Immature natural killer cell (primary cell): ENCODE measurements around the gene FAM163A. TPM values are rescaled to one million over a fixed set of nuclear protein-coding genes. Genes with fewer than 3 reads are reported as not detected.
A peak's percentile ranks its signal among the peaks of the same experiment; 100 is the strongest.
"Not testable (repeated sequence)": the region's sequence is repeated elsewhere in the genome, so short reads cannot be mapped to it uniquely, and the experiment has no call there.

Experiments
- DNase-seq, 3 donors: peaks; one replicate each; pipeline ENCODE4 v3.0.0; 2022; ENCODE audit warnings: mixed read lengths in 1 of 3
- H3K27ac Mint-ChIP-seq, 6 donors: one replicate each; pipeline ENCODE4 v1.8.0; 2020; ENCODE audit warnings: mixed read lengths in 6 of 6, mild to moderate bottlenecking in 5 of 6, inconsistent platforms in 4 of 6, moderate library complexity in 3 of 6
- H3K27me3 Mint-ChIP-seq, 3 donors: one replicate each; pipeline ENCODE4 v1.8.0; 2020 to 2021; ENCODE audit warnings: low read depth in 3 of 3, mild to moderate bottlenecking in 3 of 3, mixed read lengths in 3 of 3, moderate library complexity in 3 of 3, inconsistent platforms in 1 of 3
- H3K36me3 Mint-ChIP-seq, 3 donors: one replicate each; pipeline ENCODE4 v1.8.0; 2020; ENCODE audit warnings: mixed read lengths in 3 of 3, inconsistent platforms in 2 of 3, mild to moderate bottlenecking in 2 of 3
- H3K4me1 Mint-ChIP-seq, 2 donors: one replicate each; pipeline ENCODE4 v1.8.0; 2020; ENCODE audit warnings: inconsistent platforms in 2 of 2, mild to moderate bottlenecking in 2 of 2, mixed read lengths in 2 of 2, moderate library complexity in 1 of 2
- H3K4me3 Mint-ChIP-seq, 5 donors: one replicate each; pipeline ENCODE4 v1.8.0; 2020; ENCODE audit warnings: mild to moderate bottlenecking in 5 of 5, mixed read lengths in 5 of 5, inconsistent platforms in 3 of 5, moderate library complexity in 3 of 5
- H3K9me3 Mint-ChIP-seq, 6 donors: one replicate each; pipeline ENCODE4 v1.8.0; 2020; ENCODE audit warnings: mild to moderate bottlenecking in 6 of 6, mixed read lengths in 6 of 6, inconsistent platforms in 4 of 6, moderate library complexity in 3 of 6
- polyA plus RNA-seq, 3 donors: library from polyadenylated mRNA; unstranded; fragments of 300-500 nt; fragmentation: Illumina TruSeq; gene quantifications; one replicate each; pipeline ENCODE4 v1.2.3, GENCODE V29; 2021

FAM163A gene
- not detected for polyA plus RNA-seq

DNA sequence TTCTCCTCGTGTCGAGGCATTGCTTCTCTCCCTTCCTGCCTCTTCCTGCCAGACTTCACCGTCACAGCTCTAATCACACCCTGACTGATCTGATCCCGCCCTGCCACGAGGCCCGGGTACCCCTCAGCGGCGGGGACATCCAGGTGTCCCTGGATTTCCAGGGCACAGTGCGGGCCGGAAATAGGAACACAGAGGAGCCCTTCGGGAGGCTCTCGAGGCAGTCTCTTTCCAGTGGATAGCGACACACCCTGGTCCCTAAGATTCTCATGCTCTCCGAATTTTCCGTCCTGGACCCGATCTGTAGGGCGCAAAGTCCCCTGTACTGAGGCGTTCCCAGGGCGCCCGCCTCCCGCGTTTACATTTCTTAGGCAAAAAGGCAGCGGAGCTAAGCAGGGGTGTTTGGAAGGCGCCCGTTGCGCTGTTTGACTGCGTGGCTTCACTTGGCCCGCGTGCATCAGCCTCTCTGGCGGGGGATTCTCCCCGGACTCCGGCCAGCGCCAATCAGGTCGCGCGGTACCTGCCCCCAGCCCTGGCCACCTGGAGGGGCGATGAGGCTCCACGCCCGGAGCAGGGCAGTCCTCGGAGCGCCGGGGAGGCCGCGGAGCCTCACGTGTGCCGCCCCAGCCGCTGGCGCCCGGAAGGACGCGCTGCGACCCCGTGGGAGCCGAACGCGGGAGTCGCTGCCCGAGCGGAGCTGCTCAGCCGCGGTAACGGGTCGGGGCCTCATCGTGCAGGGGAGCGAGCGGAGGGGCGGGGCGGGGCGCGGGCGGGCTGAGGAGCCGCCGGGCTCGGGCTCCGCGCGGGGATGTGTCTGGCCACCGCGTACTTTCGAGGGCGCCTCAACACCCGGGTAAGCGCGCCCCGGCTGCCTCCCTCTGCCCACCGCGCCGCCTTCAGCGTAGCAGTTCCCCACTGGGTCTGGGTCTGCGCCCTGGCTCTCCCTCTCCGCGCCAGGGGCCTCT, at the start of gene FAM163A:
TSS of gene FAM163A (plus strand) at position 575 of the 962 bp plus-strand sequence. CDS start 69,807 bp downstream, outside the sequence.
- H3K27ac Mint-ChIP-seq: no peak within 1 kb of the TSS
- no peaks in the 10 kb centered on the region for H3K36me3 Mint-ChIP-seq
- H3K4me1 Mint-ChIP-seq: peaks cover 0 to 2% of the 10 kb centered on the region in 2 donors
- DNase-seq: no peak
- peaks cover 0 to 1% (median 0%) of the 10 kb centered on the region in 6 donors for H3K9me3 Mint-ChIP-seq
- peak within 1 kb of the TSS in 1 of 5 donors; percentile 27 for H3K4me3 Mint-ChIP-seq
- H3K27me3 Mint-ChIP-seq: peaks cover 19 to 21% (median 19%) of the 10 kb centered on the region in 3 donors

DNA sequence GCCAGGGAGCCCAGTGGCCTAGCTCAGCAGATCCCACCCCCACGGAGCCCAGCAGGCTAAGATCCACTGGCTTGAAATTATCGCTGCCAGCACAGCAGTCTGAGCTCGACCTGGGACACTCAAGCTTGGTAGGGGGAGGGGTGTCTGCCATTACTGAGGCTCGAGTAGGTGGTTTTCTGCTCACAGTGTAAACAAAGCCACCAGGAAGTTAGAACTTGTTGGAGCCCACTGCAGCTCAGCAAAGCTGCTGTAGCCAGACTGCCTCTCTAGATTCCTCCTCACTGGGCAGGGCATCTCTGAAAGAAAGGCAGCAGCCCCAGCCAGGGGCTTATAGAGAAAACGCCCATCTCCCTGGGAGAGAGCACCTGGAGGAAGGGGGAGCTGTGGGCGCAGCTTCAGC, 48.6 kb upstream of the FAM163A start:
- H3K4me3 Mint-ChIP-seq, H3K36me3 Mint-ChIP-seq, H3K4me1 Mint-ChIP-seq, H3K27ac Mint-ChIP-seq, H3K9me3 Mint-ChIP-seq, DNase-seq, H3K27me3 Mint-ChIP-seq: not testable (repeated sequence)

DNA sequence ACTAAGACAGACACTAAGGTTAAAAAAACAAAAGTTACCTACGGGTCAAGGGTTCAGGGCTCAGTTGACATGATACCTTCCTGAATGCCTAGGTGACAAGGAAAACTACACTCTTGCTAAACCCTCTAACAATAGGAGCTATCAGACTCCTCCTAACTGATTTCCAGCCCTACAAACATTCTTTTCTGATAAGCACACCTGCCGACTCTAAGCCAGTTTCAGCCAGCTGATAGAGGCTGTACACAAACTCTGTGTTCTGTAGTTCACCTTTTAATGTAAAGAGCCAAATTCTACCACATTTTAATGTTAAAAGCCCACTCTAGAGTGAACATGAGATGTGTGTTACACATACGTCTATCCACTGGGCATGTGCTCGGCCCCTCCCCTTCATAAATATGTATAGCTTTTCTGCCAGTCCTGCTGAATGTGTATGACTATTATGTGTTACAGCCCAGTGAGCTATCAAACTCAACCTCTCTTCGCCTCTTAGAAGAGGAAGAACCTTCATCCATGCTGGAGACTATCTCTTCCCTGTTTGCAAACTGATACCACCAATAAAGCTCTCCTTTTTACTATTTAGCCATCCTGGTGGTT, 40.0 kb upstream of the FAM163A start:
- H3K9me3 Mint-ChIP-seq: no peaks in the 10 kb centered on the region
- no peak for DNase-seq
- no peaks in the 10 kb centered on the region for H3K4me1 Mint-ChIP-seq
- H3K27me3 Mint-ChIP-seq: peaks cover 0 to 8% (median 1%) of the 10 kb centered on the region in 3 donors
- no peak overlapping the region for H3K4me3 Mint-ChIP-seq
- no peaks in the 10 kb centered on the region for H3K36me3 Mint-ChIP-seq
- H3K27ac Mint-ChIP-seq: no peak overlapping the region

DNA sequence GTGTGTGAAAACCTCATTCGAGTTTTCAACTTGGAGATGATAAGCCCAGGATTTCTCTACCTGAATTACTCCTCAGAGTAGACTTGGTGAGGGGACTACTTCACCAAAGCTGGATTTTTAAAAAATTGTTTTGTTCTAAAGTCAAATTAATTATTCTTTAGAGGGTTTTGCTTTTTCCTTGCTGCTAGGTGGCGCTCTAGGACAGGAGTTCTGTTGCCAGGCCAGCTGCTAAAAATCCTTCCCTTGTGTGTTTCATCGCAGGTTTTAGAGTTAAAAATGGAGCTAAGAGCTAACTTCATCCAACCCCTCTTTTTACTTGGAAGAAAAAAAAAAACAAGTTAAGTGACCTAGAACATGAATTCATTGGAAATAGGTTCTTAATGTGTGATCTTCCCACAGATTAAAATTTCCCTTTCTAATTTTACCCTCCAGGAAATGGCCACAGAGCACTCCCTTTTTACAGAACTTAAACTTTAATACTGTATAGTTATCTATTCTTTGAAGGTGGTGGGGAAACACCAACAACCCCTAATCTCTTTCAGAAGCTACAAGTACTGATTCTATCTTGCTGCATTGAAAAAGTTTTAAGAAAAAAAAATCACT, 36.7 kb upstream of the FAM163A start:
- H3K9me3 Mint-ChIP-seq: no peaks in the 10 kb centered on the region
- H3K27ac Mint-ChIP-seq: no peak overlapping the region
- H3K27me3 Mint-ChIP-seq: peaks cover 3 to 6% (median 4%) of the 10 kb centered on the region in 3 donors

DNA sequence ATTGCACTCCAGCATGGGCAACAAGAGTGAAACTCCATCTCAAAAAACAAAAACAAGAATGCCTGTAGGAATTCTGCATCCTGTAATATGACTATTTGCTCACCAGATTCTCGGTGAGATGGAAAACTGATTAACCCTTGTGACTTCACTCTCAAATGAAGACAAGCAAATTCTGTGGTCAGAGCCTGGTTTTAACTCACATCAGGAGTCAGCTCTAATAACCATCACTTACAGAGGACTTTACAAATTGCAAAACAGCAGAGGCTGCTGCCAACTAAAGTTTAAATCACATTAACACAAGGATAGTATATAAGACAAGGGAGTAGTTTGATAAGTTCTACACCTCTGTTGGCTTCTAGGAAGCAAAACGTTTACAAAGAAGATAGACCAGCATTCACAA, 35.7 kb upstream of the FAM163A start:
- Mint-ChIP-seq H3K27ac (no peak overlapping the region), H3K9me3 (no peaks in the 10 kb centered on the region), H3K36me3 (peaks cover 0 to 2% (median 0%) of the 10 kb centered on the region in 3 donors), H3K4me3 (no peak overlapping the region), H3K27me3 (peaks cover 3 to 6% (median 4%) of the 10 kb centered on the region in 3 donors), H3K4me1 (peaks cover 0 to 9% of the 10 kb centered on the region in 2 donors)
- DNase-seq: no peak

More for the DNA sequence above, 36.7 kb upstream of the FAM163A start:
- Mint-ChIP-seq H3K4me1 (peaks cover 0 to 9% of the 10 kb centered on the region in 2 donors), H3K4me3 (no peak overlapping the region), H3K36me3 (no peaks in the 10 kb centered on the region)
- peak; percentile 10 to 22 (median 19) for DNase-seq

DNA sequence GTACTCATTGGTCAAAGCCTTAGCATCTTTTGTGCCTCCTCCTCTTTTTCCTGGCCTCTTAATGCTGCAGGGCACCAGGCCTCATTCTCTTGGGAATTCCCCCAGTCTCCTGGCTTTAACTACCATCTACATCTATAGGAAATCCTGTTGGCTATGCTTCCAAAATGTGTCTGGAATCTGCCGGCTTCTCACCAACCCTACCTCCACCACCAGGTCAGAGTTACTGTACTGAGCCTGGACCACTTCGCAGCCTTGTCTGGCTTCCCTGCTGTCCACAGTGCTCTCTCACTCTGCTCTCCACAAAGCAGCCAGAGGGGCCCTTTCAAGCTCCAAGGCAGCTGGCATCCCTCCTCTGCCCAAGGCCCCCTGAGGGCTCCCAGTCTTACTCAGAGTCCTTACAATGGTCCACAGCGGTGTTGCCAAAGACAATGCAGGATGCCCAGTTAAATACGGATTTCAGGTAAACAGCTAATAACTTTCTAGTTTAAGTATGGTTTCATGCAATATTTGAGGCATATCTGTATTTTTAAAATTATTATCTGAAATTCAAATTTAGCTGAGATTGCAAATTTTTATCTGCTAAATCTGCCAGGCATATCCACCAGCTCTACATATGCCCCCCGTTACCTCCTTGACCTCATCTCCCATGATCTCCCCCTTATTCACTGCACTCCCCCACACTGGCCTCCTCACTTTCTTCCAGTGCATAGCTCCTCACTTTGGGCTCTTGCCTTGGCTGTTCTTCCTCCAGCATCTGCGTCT, 34.5 kb upstream of the FAM163A start:
- DNase-seq: no peak
- Mint-ChIP-seq H3K9me3 (peaks cover 0 to 8% (median 5%) of the 10 kb centered on the region in 6 donors), H3K27me3 (peaks cover 3 to 4% (median 3%) of the 10 kb centered on the region in 3 donors), H3K27ac (no peak overlapping the region), H3K36me3 (peaks cover 0 to 2% (median 0%) of the 10 kb centered on the region in 3 donors), H3K4me1 (peaks cover 0 to 9% of the 10 kb centered on the region in 2 donors), H3K4me3 (no peak overlapping the region)

DNA sequence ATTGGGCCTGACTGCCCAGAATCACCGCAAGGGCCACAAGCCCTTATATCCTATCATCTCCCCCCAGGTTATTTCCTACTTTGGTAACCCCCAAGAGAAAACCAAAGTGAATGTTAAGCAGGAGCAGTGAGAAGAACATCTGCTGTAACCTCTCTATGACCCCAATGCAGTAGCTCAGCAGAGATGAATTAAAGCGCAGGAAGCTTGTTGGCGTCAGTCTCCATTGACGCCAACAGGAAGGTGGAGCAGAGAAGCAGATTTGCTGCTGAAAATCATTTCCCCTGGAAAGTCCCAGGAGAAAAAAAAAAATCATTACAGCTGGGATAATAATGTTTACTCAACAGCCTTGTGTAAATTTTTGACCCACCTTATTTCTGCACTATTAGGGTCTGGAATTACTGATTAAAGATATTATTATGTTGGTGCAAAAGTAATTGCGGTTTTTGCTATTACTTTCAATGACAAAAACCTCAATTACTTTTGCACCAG, 33.2 kb upstream of the FAM163A start:
- no peak overlapping the region for H3K27ac Mint-ChIP-seq

DNA sequence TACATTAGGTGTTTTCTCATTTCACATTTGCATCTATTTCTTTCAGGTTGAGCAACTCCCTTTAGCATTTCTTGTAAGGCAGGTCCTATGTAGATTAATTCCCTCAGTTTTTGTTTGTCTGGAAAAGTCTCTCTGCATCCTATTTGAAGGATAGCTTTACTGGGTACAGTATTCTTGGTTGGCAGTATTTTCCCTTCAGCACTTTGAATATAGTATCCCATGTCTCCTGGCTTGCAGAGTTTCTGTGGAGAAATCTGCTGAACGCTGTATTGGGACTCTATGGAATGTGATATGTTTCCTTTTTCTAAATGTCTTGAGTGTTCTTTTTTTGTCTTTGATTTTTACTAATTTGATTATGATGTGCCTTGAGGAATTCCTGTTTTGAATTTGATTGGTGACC, 28.9 kb upstream of the FAM163A start:
- no peak for DNase-seq
- Mint-ChIP-seq H3K36me3 (peaks cover 0 to 15% (median 3%) of the 10 kb centered on the region in 3 donors), H3K27me3 (peaks cover 0 to 4% (median under 1%) of the 10 kb centered on the region in 3 donors), H3K27ac (no peak overlapping the region), H3K4me3 (no peak overlapping the region), H3K9me3 (peaks cover 13 to 64% (median 41%) of the 10 kb centered on the region in 6 donors), H3K4me1 (peaks cover 0 to 8% of the 10 kb centered on the region in 2 donors)

More for the DNA sequence above, 33.2 kb upstream of the FAM163A start:
- peak; percentile 3 to 22 (median 14) for DNase-seq
- no peak overlapping the region for H3K4me3 Mint-ChIP-seq
- H3K36me3 Mint-ChIP-seq: peaks cover 0 to 6% (median 0%) of the 10 kb centered on the region in 3 donors
- H3K27me3 Mint-ChIP-seq: peaks cover 2 to 4% (median 3%) of the 10 kb centered on the region in 3 donors
- peaks cover 0 to 9% of the 10 kb centered on the region in 2 donors for H3K4me1 Mint-ChIP-seq
- peaks cover 6 to 21% (median 14%) of the 10 kb centered on the region in 6 donors for H3K9me3 Mint-ChIP-seq

DNA sequence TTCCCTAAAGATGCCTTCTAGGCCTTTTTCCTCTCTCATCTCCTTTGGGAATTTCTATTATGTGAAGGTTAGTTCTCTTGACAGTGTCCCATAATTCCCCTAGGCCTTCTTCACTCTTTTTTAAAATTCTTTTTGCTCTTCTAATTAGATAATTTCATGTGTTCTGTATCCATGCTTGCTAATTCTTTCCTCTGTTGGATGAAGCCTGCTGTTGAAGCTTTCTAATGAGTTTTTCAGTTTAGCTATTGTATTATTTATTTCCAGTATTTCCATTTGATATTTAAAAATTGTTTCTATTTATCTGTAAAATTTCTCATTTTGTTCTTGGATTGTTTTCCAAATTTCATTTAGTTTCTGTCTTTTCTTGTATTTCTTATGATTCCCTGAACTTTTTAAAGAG, 28.5 kb upstream of the FAM163A start:
- Mint-ChIP-seq H3K27ac (no peak overlapping the region), H3K4me1 (peaks cover 0 to 3% of the 10 kb centered on the region in 2 donors), H3K27me3 (peaks cover 0 to 4% (median 0%) of the 10 kb centered on the region in 3 donors), H3K4me3 (no peak overlapping the region), H3K9me3 (peaks cover 13 to 68% (median 42%) of the 10 kb centered on the region in 6 donors), H3K36me3 (peaks cover 0 to 15% (median 3%) of the 10 kb centered on the region in 3 donors)
- DNase-seq: no peak

DNA sequence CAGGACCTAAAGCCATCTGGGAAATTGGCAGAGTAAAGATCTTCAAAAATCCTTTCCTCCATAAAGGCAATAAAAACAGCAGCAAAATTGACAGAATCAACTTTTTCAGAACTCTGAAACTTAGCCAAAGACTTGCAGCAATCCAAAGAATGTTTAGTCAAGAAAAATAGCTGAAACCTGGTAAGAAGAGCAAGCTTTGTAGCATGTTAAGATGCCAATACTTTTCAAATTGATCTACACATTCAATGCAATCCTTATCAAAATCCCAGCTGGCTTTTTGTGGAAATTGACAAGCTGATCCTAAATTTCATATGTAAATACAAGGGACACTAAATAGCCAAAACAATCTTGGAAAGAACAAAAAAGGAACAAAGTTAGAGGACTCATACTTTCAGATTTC, 23.8 kb upstream of the FAM163A start:
- DNase-seq: no peak
- Mint-ChIP-seq H3K4me3 (no peak overlapping the region), H3K36me3 (peaks cover 0 to 13% (median 3%) of the 10 kb centered on the region in 3 donors), H3K9me3 (peaks cover 18 to 75% (median 41%) of the 10 kb centered on the region in 6 donors), H3K4me1 (no peaks in the 10 kb centered on the region), H3K27me3 (peaks cover 0 to 6% (median 0%) of the 10 kb centered on the region in 3 donors), H3K27ac (no peak overlapping the region)

DNA sequence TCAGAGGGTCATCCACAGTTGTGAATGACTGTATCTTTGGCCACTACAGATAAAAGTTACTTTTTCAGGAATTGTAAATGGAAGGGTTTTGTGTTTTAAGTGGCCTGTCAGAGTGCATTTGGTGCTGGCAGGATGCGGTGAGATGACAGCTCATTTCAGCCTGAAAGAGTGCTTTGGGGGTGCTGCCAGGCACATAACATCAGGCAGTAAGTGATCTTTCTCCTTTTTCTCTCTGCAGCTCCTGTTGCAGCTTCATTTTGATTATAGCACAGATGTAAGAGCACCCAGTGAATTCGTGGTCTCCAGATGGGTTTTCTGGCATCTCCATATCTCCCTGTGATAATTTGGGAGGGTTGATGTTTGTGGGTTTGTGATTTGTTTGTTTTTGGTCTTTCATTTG, 14.8 kb upstream of the FAM163A start:
- DNase-seq: no peak
- H3K27me3 Mint-ChIP-seq: peaks cover 0 to 6% (median 1%) of the 10 kb centered on the region in 3 donors
- no peak overlapping the region for H3K27ac Mint-ChIP-seq
- H3K4me3 Mint-ChIP-seq: no peak overlapping the region
- H3K4me1 Mint-ChIP-seq: no peaks in the 10 kb centered on the region
- H3K36me3 Mint-ChIP-seq: no peaks in the 10 kb centered on the region
- peaks cover 0 to 2% (median 0%) of the 10 kb centered on the region in 6 donors for H3K9me3 Mint-ChIP-seq

DNA sequence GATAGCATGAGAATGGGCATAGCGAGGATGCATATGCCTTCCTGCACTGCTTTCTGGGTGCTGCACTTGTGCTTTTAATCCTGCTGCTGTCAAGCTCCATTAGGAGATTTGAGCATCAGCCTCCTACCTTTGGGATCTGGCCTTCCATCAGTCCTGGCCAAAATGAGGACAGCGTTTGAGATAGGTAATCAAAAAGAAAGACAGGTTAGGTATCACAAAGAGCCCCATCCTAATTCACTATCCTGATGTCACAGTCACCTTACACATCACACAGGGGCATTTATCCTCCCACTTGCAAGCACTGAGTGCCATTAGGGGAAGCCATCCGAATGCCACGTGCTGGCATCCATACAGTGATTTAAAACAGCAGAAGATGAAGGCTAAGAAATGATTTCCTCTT, 13.2 kb upstream of the FAM163A start:
- Mint-ChIP-seq H3K9me3 (no peaks in the 10 kb centered on the region), H3K4me3 (no peak overlapping the region), H3K27me3 (peaks cover under 1 to 7% (median 1%) of the 10 kb centered on the region in 3 donors), H3K4me1 (no peaks in the 10 kb centered on the region), H3K27ac (no peak overlapping the region), H3K36me3 (no peaks in the 10 kb centered on the region)
- no peak for DNase-seq

DNA sequence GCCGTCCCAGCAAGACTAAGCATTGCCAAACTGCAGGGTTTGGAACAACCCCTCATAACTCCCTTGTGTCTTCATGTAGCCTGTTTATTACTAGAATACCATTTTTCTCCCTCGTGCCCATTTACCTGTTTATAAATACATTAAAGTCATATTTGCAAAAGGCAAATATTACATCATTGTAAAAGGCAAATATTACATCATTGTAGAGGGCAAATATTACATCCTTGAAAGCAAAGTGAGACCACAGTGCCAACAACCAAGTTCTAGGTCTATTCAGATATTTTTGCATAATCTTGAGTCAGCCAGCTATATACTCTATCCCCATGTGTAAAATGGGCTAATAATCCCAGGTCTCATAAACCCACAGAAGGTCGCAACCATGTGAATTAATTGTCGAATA, 11.4 kb upstream of the FAM163A start:
- Mint-ChIP-seq H3K4me1 (no peaks in the 10 kb centered on the region), H3K4me3 (no peak overlapping the region), H3K27me3 (peaks cover 1 to 18% (median 2%) of the 10 kb centered on the region in 3 donors), H3K36me3 (no peaks in the 10 kb centered on the region), H3K27ac (no peak overlapping the region), H3K9me3 (peaks cover 0 to 2% (median 0%) of the 10 kb centered on the region in 6 donors)
- DNase-seq: no peak
